Right ventricle myocardium inferior (tissue), 1 donor: Measurements from ENCODE around the gene FBXO46. TPM values are rescaled to one million over a fixed set of nuclear protein-coding genes. Genes with fewer than 3 reads are reported as not detected.

ENCODE experiments used
- ATAC-seq: fragments of 200-7000 bp; cut with Tn5 transposase; one replicate; pipeline ENCODE4 v1.9.1; 2020; ENCODE audit warnings: mild to moderate bottlenecking, moderate library complexity
- DNase-seq: peaks from one replicate; pipeline ENCODE4 v3.0.0; 2021; ENCODE audit errors: missing footprints
- intact Hi-C: fragments of 100-400 bp; cut with DNase I; formaldehyde crosslinking; loops from one replicate; pipeline ENCODE4 v1.11.0; 2022
- microRNA-seq: library from miRNA; unstranded; fragments of <30 nt; microRNA quantifications from one replicate; pipeline ENCODE4 v1.2.0, GENCODE V29; 2020
- total RNA-seq: library from RNA; stranded (reverse); fragmentation: NEBNext Ultra II Directional; extraction: Animal tissue kit (Norgen Biotek cat#: 25700); gene quantifications from one replicate; pipeline ENCODE4 v1.2.1, GENCODE V29; 2021
- donor health status: DM: no; HTN: yes; CAD: no; lungs with severe emphysema.

FBXO46 gene
- total RNA-seq, 1 donor from 2014 or later = 13.1 TPM

DNA sequence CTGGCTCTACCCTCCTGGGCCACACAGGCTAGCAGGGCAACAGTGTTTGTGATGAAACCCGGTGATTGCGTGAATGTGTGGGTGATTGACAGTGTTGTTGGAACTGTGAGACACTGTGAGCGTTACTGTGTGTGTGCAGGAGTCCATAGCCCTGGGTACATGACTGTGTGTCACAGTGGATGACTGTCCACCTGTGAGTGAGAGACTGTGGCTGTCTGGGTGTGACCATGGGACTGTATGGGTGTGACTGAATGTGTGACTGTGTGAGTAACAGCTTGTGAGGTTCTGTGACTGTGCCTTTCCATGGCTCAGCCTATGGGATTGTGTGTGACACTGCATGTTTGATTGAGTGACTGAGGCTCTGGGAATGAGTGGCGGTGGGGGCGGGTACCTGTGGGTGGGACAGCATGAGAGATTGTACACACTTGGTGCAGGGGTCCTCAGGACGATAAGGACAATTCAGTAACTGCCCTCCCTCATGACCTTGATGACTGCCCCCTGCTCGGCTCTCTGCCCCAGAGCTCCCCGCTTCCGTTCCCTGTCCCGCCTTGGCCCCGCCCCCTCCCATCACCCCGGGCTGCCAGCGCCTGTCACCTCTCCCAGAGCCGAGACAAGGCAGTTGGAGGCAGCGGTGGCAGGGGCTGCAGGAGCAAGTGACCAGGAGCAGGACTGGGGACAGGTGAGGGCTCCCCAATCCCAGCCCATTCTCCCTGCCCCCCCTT, 62.9 kb downstream of the FBXO46 start, which contains the start of gene GIPR:
Gene GIPR (plus strand): TSS at position 602 of the 722 bp plus-strand sequence. CDS start 1,300 bp downstream, outside the sequence.
- ATAC-seq = peak; percentile 66
- intact Hi-C loops = no loop called here
- peak; percentile 72 for DNase-seq

GRCh38 chr19:45664575-45664974, 66.1 kb downstream of the FBXO46 start:
- ATAC-seq (no peak), DNase-seq (no peak)
- intact Hi-C loops = no loop called here

GRCh38 chr19:45663800-45664199, 66.9 kb downstream of the FBXO46 start:
- no peak for DNase-seq
- no peak for ATAC-seq
- intact Hi-C loops = no loop called here

DNA sequence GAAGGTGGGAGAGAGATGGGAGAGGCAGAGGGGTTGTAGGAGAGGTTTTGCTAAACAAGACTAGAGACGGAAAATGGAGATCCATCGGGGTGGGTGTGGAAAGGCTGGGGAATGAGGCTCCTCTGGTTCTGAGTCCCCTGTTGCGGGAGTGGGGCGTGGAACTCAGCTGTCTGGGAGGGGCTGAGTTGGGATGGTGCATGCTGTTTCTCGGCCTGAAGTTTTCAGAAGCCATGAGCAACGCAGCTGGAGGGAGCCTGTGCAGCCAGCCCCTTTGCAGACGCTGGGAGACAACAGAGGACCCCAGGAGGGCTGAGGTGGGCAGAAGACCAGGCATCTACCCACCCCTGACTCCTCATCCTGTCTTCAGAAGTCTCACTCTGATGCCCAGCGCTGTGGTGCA, 70.1 kb downstream of the FBXO46 start:
- intact Hi-C loops = no loop called here
- ATAC-seq = no peak
- peak; percentile 13 for DNase-seq

Small RNA genes within 50 kb of the gene (microRNA-seq; reads per million reads assigned to microRNA genes)
- gene MIR642A = not detected
- gene MIR642B = not detected

Other genes with a start within 250 kb of the FBXO46 start
- 30.6 TPM for gene RTN2, start 233.8 kb downstream of the FBXO46 start, total RNA-seq
- gene PPM1N, start 232.5 kb downstream of the FBXO46 start, total RNA-seq = 0.65 TPM
- 49.0 TPM for gene VASP, start 223.4 kb downstream of the FBXO46 start, total RNA-seq
- gene OPA3, start 146.1 kb downstream of the FBXO46 start, total RNA-seq = 24.5 TPM
- gene GPR4, start 128.7 kb downstream of the FBXO46 start, total RNA-seq = 5.4 TPM
- gene EML2, start 91.5 kb downstream of the FBXO46 start, total RNA-seq = 39.1 TPM
- gene GIPR, start 62.7 kb downstream of the FBXO46 start, total RNA-seq = 5.0 TPM
- 252 TPM for gene SNRPD2, start 38.9 kb downstream of the FBXO46 start, total RNA-seq
- 1.5 TPM for gene QPCTL, start 38.2 kb downstream of the FBXO46 start, total RNA-seq
- gene MEIOSIN, start 2.5 kb upstream of the FBXO46 start, total RNA-seq = not detected
- gene SIX5, start 38.4 kb upstream of the FBXO46 start, total RNA-seq = 22.3 TPM
- gene DMPK, start 51.6 kb upstream of the FBXO46 start, total RNA-seq = 233 TPM
- 52.0 TPM for gene DMWD, start 61.9 kb upstream of the FBXO46 start, total RNA-seq
- not detected for gene RSPH6A, start 84.4 kb upstream of the FBXO46 start, total RNA-seq
- 29.9 TPM for gene SYMPK, start 132.3 kb upstream of the FBXO46 start, total RNA-seq
- gene FOXA3, start 133.4 kb upstream of the FBXO46 start, total RNA-seq = not detected
- 19.9 TPM for gene IRF2BP1, start 155.2 kb upstream of the FBXO46 start, total RNA-seq
- gene MYPOP, start 171.7 kb upstream of the FBXO46 start, total RNA-seq = 16.0 TPM
- not detected for gene NANOS2, start 183.9 kb upstream of the FBXO46 start, total RNA-seq
- gene NOVA2, start 243.0 kb upstream of the FBXO46 start, total RNA-seq = 5.3 TPM